ENCODE data around the gene SPACA4. TPM values are rescaled to one million over a fixed set of nuclear protein-coding genes. Genes with fewer than 3 reads are reported as not detected.
A peak's percentile ranks its signal among the peaks of the same experiment; 100 is the strongest.

SPACA4 gene
- total and polyA plus RNA-seq, 9 of the 15 experiments (the other 6 are each of a cell fraction or from before 2014, with no cell fraction given): not detected

GRCh38 chr19:48634424-48635262 is 28.1 kb downstream of the SPACA4 start (continued):
- TF ChIP-seq GATA2 (CRISPR knock-in tag; IDR thresholded peaks at IDR 0.05): no peak
- no peak for TF ChIP-seq RBM15 (IDR thresholded peaks at IDR 0.05; ENCODE audit: insufficient read depth, low read length)
- no peak for TF ChIP-seq KLF10 (CRISPR knock-in tag; IDR thresholded peaks at IDR 0.05)
- TF ChIP-seq RBBP5 (IDR thresholded peaks at IDR 0.05; ENCODE audit: borderline replicate concordance, insufficient read depth, low read length, poor library complexity, severe bottlenecking): no peak
- no peak for TF ChIP-seq ZNF175 (CRISPR knock-in tag; IDR thresholded peaks at IDR 0.05; ENCODE audit: low read depth)
- no peak for TF ChIP-seq DMBX1 (CRISPR knock-in tag; IDR thresholded peaks at IDR 0.05; ENCODE audit: borderline replicate concordance)
- TF ChIP-seq PCBP2 (IDR thresholded peaks at IDR 0.05; ENCODE audit: low read depth, low read length, poor library complexity, severe bottlenecking): no peak
- peak; percentile 75; the same call in 1 of the 2 replicates for TF ChIP-seq THAP12 (CRISPR knock-in tag; IDR thresholded peaks at IDR 0.05)
- TF ChIP-seq CBFA2T2 (conservative IDR thresholded peaks at IDR 0.05): peak; percentile 70
- no peak for TF ChIP-seq PTBP1 (IDR thresholded peaks at IDR 0.05; ENCODE audit: low read depth, low read length)
- no peak for TF ChIP-seq ZBTB43 (CRISPR knock-in tag; IDR thresholded peaks at IDR 0.05)
- no peak for TF ChIP-seq PATZ1 (CRISPR knock-in tag; IDR thresholded peaks at IDR 0.05; ENCODE audit: borderline replicate concordance)
- 0 out of 4 replicates have a peak, but pooled peaks of 1 of the 2 experiments have one; percentile 9 for TF ChIP-seq RAD21 (CRISPR knock-in tag; conservative IDR thresholded peaks at IDR 0.05 in 1 of 2, IDR thresholded peaks at IDR 0.05 in 1 of 2)
- TF ChIP-seq MNT (conservative IDR thresholded peaks at IDR 0.05): peak; percentile 93 to 96
- no peak for TF ChIP-seq RBM25 (IDR thresholded peaks at IDR 0.05; ENCODE audit: low read depth, low read length, severe bottlenecking)
- TF ChIP-seq CBX2 (IDR thresholded peaks at IDR 0.05; ENCODE audit: insufficient read depth, low read length, poor library complexity, severe bottlenecking): no peak
